Measurements from ENCODE around the gene KCNH6.

The KCNH6 gene

DNA sequence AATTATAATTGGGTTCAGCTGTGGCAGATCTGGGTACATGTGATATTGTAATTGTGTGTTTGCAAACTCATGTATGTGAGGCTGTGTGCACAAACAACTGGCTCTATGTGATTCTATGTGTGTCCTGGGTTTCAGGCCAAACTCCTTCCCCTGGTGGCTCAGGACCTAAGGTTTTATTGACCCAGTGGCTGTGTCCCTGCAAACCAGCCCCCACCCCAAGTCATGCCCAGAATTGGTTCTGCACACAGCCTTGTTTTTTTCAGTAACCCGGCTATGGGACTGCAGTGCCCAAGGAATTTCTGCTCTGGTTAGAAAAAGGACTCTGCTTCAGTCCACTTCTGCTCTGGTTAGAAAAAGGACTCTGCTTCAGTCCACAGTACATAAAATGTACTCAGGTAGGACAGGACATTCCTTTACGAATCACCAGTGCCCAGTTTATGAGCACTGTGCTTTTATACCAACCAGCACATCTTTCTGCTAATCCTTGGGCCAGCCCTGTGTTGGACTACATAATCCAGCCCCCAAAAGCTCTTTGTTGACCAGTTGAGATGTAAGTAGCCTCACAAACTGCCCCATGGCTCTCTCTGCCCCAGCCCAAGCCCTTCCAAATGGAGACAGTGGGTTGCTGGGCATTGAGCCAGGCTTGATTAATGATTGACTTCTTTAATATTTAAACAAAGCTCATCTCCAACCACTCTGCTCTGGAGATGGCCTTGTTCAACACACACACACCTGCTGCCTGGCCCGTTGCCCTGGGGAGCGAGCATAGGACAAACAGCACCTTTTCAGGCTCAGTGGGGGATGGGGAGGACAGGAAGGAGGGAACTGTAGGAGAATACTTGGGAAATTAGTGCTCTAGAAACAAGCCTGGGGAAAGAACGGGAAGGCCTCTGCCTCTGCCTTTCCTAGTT is 2.9 kb upstream of the KCNH6 start:
- H3K4me3 ChIP-seq (ENCODE audit: control insufficient read depth, low read depth, low read length), result no peak overlapping the region
- no peak for DNase-seq (ENCODE audit: low read depth)
- TF ChIP-seq, protein P1, sequence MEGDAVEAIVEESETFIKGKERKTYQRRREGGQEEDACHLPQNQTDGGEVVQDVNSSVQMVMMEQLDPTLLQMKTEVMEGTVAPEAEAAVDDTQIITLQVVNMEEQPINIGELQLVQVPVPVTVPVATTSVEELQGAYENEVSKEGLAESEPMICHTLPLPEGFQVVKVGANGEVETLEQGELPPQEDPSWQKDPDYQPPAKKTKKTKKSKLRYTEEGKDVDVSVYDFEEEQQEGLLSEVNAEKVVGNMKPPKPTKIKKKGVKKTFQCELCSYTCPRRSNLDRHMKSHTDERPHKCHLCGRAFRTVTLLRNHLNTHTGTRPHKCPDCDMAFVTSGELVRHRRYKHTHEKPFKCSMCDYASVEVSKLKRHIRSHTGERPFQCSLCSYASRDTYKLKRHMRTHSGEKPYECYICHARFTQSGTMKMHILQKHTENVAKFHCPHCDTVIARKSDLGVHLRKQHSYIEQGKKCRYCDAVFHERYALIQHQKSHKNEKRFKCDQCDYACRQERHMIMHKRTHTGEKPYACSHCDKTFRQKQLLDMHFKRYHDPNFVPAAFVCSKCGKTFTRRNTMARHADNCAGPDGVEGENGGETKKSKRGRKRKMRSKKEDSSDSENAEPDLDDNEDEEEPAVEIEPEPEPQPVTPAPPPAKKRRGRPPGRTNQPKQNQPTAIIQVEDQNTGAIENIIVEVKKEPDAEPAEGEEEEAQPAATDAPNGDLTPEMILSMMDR (IDR thresholded peaks at IDR 0.05; ENCODE audit: control insufficient read depth, insufficient read depth, low read depth, low read length, missing control alignments), result no peak

DNA sequence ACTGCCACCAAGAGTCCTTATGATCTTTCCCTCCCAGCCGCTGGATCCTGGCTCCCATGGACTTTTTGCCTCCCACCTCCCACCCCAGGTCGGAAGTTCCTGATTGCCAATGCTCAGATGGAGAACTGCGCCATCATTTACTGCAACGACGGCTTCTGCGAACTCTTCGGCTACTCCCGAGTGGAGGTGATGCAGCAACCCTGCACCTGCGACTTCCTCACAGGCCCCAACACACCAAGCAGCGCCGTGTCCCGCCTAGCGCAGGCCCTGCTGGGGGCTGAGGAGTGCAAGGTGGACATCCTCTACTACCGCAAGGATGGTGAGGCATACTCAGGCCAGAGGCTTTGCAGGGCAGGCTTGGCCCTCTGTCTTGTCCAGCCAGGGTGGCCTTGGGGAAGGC is 893 bp downstream of the KCNH6 start:
- TF ChIP-seq, protein P1 (IDR thresholded peaks at IDR 0.05; ENCODE audit: control insufficient read depth, insufficient read depth, low read depth, low read length, missing control alignments), result no peak
- H3K4me3 ChIP-seq (ENCODE audit: control insufficient read depth, low read depth, low read length), result no peak overlapping the region
- no peak for DNase-seq (ENCODE audit: low read depth)

DNA sequence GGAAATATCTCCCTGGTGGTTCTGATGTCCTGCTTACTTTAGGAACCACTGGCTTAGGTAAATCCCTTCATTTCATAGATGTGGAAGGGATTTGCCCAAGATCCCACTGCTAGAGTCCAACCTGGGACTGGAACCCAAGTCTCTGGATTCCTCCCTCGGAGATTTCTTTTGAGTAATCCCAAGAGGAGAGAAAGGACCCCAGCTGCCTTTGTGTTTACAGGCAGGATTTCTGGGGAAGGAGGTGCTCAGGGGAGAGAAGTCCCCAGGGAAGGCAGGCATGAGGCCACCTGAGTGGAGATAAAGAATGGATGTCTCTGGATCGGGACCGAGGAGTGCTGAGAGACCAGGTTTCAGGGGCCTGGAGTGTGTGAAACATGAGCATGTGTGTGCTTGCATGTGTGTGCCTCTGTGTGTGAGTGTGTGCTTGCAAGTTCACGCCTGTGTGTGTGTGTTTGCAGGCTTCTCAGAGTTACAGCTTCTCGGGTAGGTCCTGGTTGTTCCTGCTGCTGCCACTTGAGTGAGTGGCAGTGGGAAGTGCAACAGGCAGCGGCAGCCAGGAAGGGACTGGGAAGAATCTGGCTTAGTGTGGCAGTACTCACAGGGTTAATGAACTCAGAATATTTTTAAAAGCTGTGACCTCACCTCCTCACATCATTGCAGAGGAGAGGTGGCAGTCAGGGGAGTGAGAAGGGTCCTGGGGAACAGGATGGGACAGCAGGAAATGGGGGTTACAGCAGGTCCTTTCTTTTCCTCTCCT is 2.2 kb downstream of the KCNH6 start:
- TF ChIP-seq, protein P1 (IDR thresholded peaks at IDR 0.05; ENCODE audit: control insufficient read depth, insufficient read depth, low read depth, low read length, missing control alignments), result no peak
- DNase-seq (ENCODE audit: low read depth), result no peak
- no peak overlapping the region for H3K4me3 ChIP-seq (ENCODE audit: control insufficient read depth, low read depth, low read length)

DNA sequence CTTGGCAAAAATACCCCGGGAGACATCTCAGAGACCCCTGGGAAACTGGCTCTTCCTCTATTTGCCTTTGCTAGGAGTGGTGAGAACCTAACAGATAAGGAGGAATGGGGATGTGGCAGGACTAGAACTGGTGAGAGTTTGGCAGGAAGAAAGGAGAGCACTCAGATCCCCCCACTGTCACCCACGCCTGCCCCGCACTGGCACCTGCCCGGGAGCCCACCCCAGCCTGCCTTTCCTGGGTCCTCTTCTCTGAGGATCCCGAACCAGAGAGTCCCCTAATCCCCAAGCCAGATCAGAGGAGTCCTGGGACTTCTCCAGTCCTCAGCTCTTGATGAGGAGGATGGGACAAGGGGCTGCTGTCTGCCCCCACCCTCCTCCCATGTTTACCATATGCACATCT is 3.7 kb downstream of the KCNH6 start:
- DNase-seq (ENCODE audit: low read depth), result no peak
- no peak overlapping the region for H3K4me3 ChIP-seq (ENCODE audit: control insufficient read depth, low read depth, low read length)
- TF ChIP-seq, protein P1 (IDR thresholded peaks at IDR 0.05; ENCODE audit: control insufficient read depth, insufficient read depth, low read depth, low read length, missing control alignments), result no peak

DNA sequence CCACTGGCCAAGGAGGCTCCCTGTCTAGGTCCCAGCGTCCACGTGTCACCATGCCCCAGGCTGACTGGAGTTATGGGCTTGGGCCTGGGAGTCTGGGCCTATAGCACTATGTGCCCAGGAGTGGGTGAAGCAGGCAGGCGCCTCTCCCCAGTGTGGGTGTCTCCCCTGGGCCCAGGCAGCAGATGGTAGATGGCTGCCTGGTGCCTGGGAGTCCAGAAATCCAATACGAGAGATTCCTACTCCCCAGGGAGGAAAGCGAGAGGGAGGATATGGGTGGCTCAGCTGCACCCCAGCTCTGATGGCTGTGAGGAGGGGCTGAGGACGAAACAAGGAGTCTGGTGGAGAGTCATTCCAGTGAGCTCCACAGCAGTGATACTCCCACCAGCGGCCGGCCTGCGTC is 5.0 kb downstream of the KCNH6 start:
- TF ChIP-seq, protein P1 (IDR thresholded peaks at IDR 0.05; ENCODE audit: control insufficient read depth, insufficient read depth, low read depth, low read length, missing control alignments), result no peak
- H3K4me3 ChIP-seq (ENCODE audit: control insufficient read depth, low read depth, low read length), result no peak overlapping the region
- no peak for DNase-seq (ENCODE audit: low read depth)

DNA sequence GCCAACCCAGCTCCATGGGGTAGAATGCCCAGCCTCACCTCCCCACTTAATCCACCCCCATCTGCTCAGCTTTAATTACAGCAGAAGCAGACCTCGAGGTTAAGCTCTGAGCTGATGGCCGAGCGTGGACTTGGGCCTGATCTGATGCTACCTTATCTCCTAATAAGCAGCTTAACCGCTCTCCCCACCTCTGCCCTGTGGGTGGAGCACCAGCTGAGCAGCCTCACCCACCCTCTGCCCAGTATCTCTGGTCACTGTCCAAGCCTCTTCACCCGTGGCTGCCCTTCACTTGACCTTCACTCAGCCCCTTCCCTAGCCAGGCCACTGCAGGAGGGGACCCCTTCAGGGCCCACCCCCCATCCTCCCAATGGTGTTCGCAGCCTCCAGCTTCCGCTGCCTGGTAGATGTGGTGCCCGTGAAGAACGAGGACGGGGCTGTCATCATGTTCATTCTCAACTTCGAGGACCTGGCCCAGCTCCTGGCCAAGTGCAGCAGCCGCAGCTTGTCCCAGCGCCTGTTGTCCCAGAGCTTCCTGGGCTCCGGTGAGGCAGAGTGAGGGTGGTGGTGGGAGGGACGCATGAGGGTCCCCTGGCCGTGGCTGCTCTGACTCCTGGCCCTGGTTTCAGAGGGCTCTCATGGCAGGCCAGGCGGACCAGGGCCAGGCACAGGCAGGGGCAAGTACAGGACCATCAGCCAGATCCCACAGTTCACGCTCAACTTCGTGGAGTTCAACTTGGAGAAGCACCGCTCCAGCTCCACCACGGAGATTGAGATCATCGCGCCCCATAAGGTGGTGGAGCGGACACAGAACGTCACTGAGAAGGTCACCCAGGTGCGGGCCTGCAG is 6.8 kb downstream of the KCNH6 start:
- H3K4me3 ChIP-seq (ENCODE audit: control insufficient read depth, low read depth, low read length), result no peak overlapping the region
- TF ChIP-seq, protein P1 (IDR thresholded peaks at IDR 0.05; ENCODE audit: control insufficient read depth, insufficient read depth, low read depth, low read length, missing control alignments), result no peak
- no peak for DNase-seq (ENCODE audit: low read depth)

All from AG09309 (cell line).